ENCODE measurements around the gene CORO2A.

- TF ChIP-seq CTCF (conservative IDR thresholded peaks at IDR 0.05) (no peak), EZH2 (IDR thresholded peaks at IDR 0.05; ENCODE audit: low read depth) (no peak)
These were observed 21.1 kb downstream of the CORO2A start for GRCh38 chr9:98171176-98171925.
